SH-SY5Y (cell line): ENCODE data around the gene GOLGA3.

Experiments used
- GATA2 ChIP-seq: IDR thresholded peaks from 2 replicates; pipeline ENCODE4 v1.6.1; 2011; ENCODE audit warnings: mild to moderate bottlenecking, low read depth, low read length
- GATA3 ChIP-seq: IDR thresholded peaks from 2 replicates; pipeline ENCODE4 v1.6.1; 2011; ENCODE audit warnings: low read depth, mild to moderate bottlenecking, low read length, moderate library complexity

GOLGA3 gene

GRCh38 chr12:132777614-132778013 lies 51.1 kb downstream of the GOLGA3 start:
- TF ChIP-seq GATA3 (no peak), GATA2 (no peak)

- TF ChIP-seq GATA2 (no peak), GATA3 (no peak)
Measured at GRCh38 chr12:132776816-132777568, 51.7 kb downstream of the GOLGA3 start.

GRCh38 chr12:132775502-132776229 lies 53.0 kb downstream of the GOLGA3 start:
- TF ChIP-seq GATA2 (no peak), GATA3 (no peak)

- TF ChIP-seq GATA3 (no peak), GATA2 (no peak)
Measured at GRCh38 chr12:132774646-132775275, 53.9 kb downstream of the GOLGA3 start.

GRCh38 chr12:132774159-132774558 lies 54.5 kb downstream of the GOLGA3 start:
- TF ChIP-seq GATA3, result no peak
- TF ChIP-seq GATA2, result no peak

GRCh38 chr12:132773077-132773955 lies 55.4 kb downstream of the GOLGA3 start:
- TF ChIP-seq GATA2 (no peak), GATA3 (no peak)

- TF ChIP-seq GATA2 (no peak), GATA3 (no peak)
Measured at GRCh38 chr12:132772606-132773005, 56.1 kb downstream of the GOLGA3 start.

GRCh38 chr12:132771126-132771838 lies 57.4 kb downstream of the GOLGA3 start:
- TF ChIP-seq GATA3, result no peak
- TF ChIP-seq GATA2, result no peak

- no peak for TF ChIP-seq GATA2
- TF ChIP-seq GATA3, result no peak
Measured at GRCh38 chr12:132766380-132767085, 62.1 kb downstream of the GOLGA3 start.

- no peak for TF ChIP-seq GATA3
- TF ChIP-seq GATA2, result no peak
Measured at GRCh38 chr12:132765361-132765760, 63.3 kb downstream of the GOLGA3 start.

GRCh38 chr12:132764231-132764630 lies 64.4 kb downstream of the GOLGA3 start:
- TF ChIP-seq GATA3 (no peak), GATA2 (no peak)

- TF ChIP-seq GATA2 (no peak), GATA3 (no peak)
Measured at GRCh38 chr12:132761921-132762583, 66.6 kb downstream of the GOLGA3 start.
